Endothelial cell of umbilical vein (primary cell): ENCODE measurements around the gene ADAM10. TPM values are rescaled to one million over a fixed set of nuclear protein-coding genes. Genes with fewer than 3 reads are reported as not detected.

ENCODE experiments used
- BruUV-seq: library from RNA; stranded (reverse); fragments of 400-500 nt; replicated peaks from 2 replicates; lab custom pipeline; 2021; lab: Mats Ljungman, UMichigan
- CTCF ChIA-PET: fragments of 300-600, 350-600 bp; sonication (Branson Sonifier 250); formaldehyde crosslinking; loops from one replicate; lab custom pipeline; 2021; ENCODE audit warnings: antibody characterized with exemption, inconsistent platforms; lab: Charles Lee
- POLR2A ChIA-PET: fragments of 300-600, 350-600 bp; sonication (Branson Sonifier 250); formaldehyde crosslinking; loops from one replicate; lab custom pipeline; 2021; ENCODE audit warnings: antibody characterized with exemption, inconsistent platforms; lab: Charles Lee
- DNase-seq: peaks from one replicate; pipeline ENCODE4 v3.0.0-alpha.2; 2011; ENCODE audit warnings: low read depth, low spot score
- FAIRE-seq: peaks from 2 replicates; lab custom pipeline; 2011; peaks lifted over from hg19 to GRCh38; lab: Jason Lieb, UNC
- H2AFZ ChIP-seq: 2 replicates; pipeline ENCODE4 v1.6.0; 2012; ENCODE audit warnings: low read depth, low read length, control low read depth, inconsistent platforms
- H3K27ac ChIP-seq: 2 replicates; pipeline ENCODE4 v1.5.1; 2011; ENCODE audit warnings: low read depth, mild to moderate bottlenecking, control low read depth, low read length, moderate library complexity; ENCODE audit not compliant: insufficient read depth
- H3K27me3 ChIP-seq, 2 experiments: 2 replicates each; pipeline versions ENCODE4 v1.6.0 to v1.6.1; 2011; ENCODE audit warnings: low read length in 2 of 2, mixed read lengths in 1 of 2; ENCODE audit not compliant: control insufficient read depth in 2 of 2, insufficient read depth in 2 of 2
- H3K36me3 ChIP-seq, 2 experiments: 2 replicates in 1 of 2; 3 replicates in 1 of 2; pipeline ENCODE4 v1.5.1; 2011; ENCODE audit warnings: low read length in 2 of 2, mild to moderate bottlenecking in 1 of 2, moderate library complexity in 1 of 2; ENCODE audit not compliant: control insufficient read depth in 2 of 2, insufficient read depth in 2 of 2; ENCODE audit errors: extremely low read depth in 1 of 2
- H3K4me1 ChIP-seq: 3 replicates; pipeline ENCODE4 v1.5.1; 2011; ENCODE audit warnings: mild to moderate bottlenecking, low read length; ENCODE audit not compliant: control insufficient read depth, insufficient read depth; ENCODE audit errors: extremely low read depth
- H3K4me2 ChIP-seq: 2 replicates; pipeline ENCODE4 v1.6.1; 2011; ENCODE audit warnings: low read length, control low read depth, mixed read lengths; ENCODE audit not compliant: insufficient read depth
- H3K4me3 ChIP-seq, 3 experiments: fragments of 200-600 bp in 1 of 3; sonication (generic), shearing (Covaris generic) in 1 of 3; replicated peaks in 1 of 3; 2 replicates each; pipeline ENCODE4 v1.5.1; 2011 to 2016; ENCODE audit warnings: control low read depth in 3 of 3, low read length in 3 of 3, mild to moderate bottlenecking in 2 of 3, inconsistent platforms in 1 of 3, low read depth in 1 of 3, moderate library complexity in 1 of 3; ENCODE audit not compliant: insufficient read depth in 1 of 3
- H3K79me2 ChIP-seq: 2 replicates; pipeline ENCODE4 v1.6.0; 2012; ENCODE audit warnings: low read length, inconsistent platforms; ENCODE audit not compliant: control insufficient read depth, insufficient read depth
- H3K9ac ChIP-seq: replicated peaks from 2 replicates; pipeline ENCODE3; 2011; ENCODE audit warnings: low read length, control low read depth; ENCODE audit not compliant: insufficient read depth; ENCODE audit errors: extremely low read depth
- H3K9me1 ChIP-seq: replicated peaks from 3 replicates; pipeline ENCODE4 v1.6.0; 2011; ENCODE audit warnings: mild to moderate bottlenecking, low read length; ENCODE audit not compliant: control insufficient read depth, insufficient read depth; ENCODE audit errors: extremely low read depth
- H3K9me3 ChIP-seq: replicated peaks from 2 replicates; pipeline ENCODE4 v1.5.1; 2012; ENCODE audit warnings: low read length, inconsistent platforms; ENCODE audit not compliant: control insufficient read depth, insufficient read depth
- H4K20me1 ChIP-seq: replicated peaks from 2 replicates; pipeline ENCODE3; 2011; ENCODE audit warnings: mild to moderate bottlenecking, low read length; ENCODE audit not compliant: control insufficient read depth, insufficient read depth; ENCODE audit errors: extremely low read depth
- FOS ChIP-seq: IDR thresholded peaks from 2 replicates; pipeline ENCODE4 v1.6.1; 2011; ENCODE audit warnings: mild to moderate bottlenecking, low read length, moderate library complexity, borderline replicate concordance; ENCODE audit not compliant: insufficient read depth
- JUN ChIP-seq: IDR thresholded peaks from 2 replicates; pipeline ENCODE4 v1.6.1; 2011; ENCODE audit warnings: borderline replicate concordance, low read depth; ENCODE audit not compliant: insufficient read length, insufficient read depth
- MYC ChIP-seq: IDR thresholded peaks from one replicate; pipeline ENCODE4 v1.6.1; 2011; ENCODE audit warnings: mild to moderate bottlenecking, low read depth, low read length
- POLR2A ChIP-seq: IDR thresholded peaks from 2 replicates; pipeline ENCODE4 v1.6.1; 2012; ENCODE audit warnings: low read depth, mild to moderate bottlenecking, control low read depth, low read length
- dilution Hi-C: fragments of 300-500 bp; cut with MboI; formaldehyde crosslinking; loops from one replicate; pipeline ENCODE4 v1.15.0; 2019; ENCODE audit warnings: low sequenced_read_pairs; ENCODE audit not compliant: extremely low pct_ligation_motif_present
- intact Hi-C: fragments of 100-400 bp; cut with micrococcal nuclease; formaldehyde crosslinking; loops from one replicate; pipeline ENCODE4 v1.10.0; 2022
- polyA plus RNA-seq, 4 experiments: library from polyadenylated mRNA; depleted of rRNA in 3 of 4; stranded (reverse) in 3 of 4; unstranded in 1 of 4; fragments of >200 nt; gene quantifications; 2 replicates each; pipeline versions ENCODE4 v1.2.1 to v1.2.3, GENCODE V29; 2011 to 2012; ENCODE audit warnings: missing spikeins in 1 of 4
- total RNA-seq: library from RNA; stranded (reverse); gene quantifications from 2 replicates; pipeline ENCODE4 v1.2.3, GENCODE V29; 2021
- TF ChIP-seq, protein P1 (sequence below), 2 donors: IDR thresholded peaks; 1 replicate in 1 of 2; 2 replicates in 1 of 2; pipeline ENCODE4 v1.5.1; 2011; ENCODE audit warnings: low read length in 2 of 2, mild to moderate bottlenecking in 2 of 2, moderate library complexity in 2 of 2, control low read depth in 1 of 2, inconsistent platforms in 1 of 2, low read depth in 1 of 2; ENCODE audit not compliant: insufficient read depth in 1 of 2; ENCODE audit errors: extremely low read depth in 1 of 2
- TF ChIP-seq, protein P2 (sequence below): IDR thresholded peaks from 2 replicates; pipeline ENCODE4 v1.6.1; 2011; ENCODE audit not compliant: insufficient read depth, insufficient read length

The ADAM10 gene
- total and polyA plus RNA-seq, 2 donors (not counting 3 experiments of a cell fraction or from before 2014, with no cell fraction given) = 91.3 to 203 TPM

DNA sequence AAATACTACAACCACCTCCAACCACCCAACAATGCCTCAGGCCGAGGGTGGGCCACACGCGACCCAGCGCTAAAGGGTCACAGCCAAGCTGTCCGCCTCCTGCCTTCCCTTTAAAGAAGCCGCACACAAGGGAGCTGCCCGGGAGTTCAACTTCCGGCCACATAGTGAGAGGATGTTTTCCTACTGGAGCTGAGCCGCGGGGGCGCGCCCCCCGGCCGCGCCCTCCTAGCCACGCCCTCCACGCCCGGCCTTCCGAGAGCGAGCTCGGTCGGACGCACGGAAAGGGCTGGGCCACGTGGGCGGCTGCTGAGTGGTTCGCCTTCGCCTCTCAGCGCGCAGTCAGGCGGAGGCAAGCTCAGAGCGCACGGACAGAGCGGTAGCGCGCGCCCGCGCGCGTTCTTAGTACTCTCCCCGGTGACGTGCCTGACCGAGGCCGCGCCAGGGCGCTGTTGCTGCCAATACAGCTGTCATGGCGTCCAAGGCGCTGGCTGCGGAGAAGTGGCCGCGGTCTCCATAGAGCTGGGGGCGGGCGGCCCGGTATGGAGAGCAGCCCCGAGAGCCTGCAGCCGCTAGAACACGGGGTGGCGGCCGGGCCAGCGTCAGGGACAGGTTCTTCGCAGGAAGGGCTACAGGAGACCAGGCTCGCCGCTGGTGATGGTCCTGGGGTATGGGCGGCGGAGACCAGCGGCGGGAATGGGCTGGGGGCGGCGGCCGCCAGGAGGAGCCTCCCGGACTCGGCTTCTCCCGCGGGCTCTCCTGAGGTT, 21.5 kb upstream of the ADAM10 start, which contains the start of gene MINDY2:
MINDY2 (plus strand) TSS at position 446 of the 764 bp plus-strand sequence; CDS start at position 540, 94 bp downstream.
- H3K9me1 ChIP-seq = no peaks in the 10 kb centered on the region
- H3K27me3 ChIP-seq = no peaks in the 10 kb centered on the region
- DNase-seq (peak; percentile 99), FAIRE-seq (peak; percentile 94)
- no peaks in the 10 kb centered on the region for H3K36me3 ChIP-seq
- intact Hi-C loops (loop anchor here (1.0 to 10.0 kb wide), 7 partner anchors 22 to 734 kb away; partner anchors contain the start of genes ADAM10 and SLTM), dilution Hi-C loops (no loop called here)
- TF ChIP-seq POLR2A = peak; percentile 71
- no peak for TF ChIP-seq FOS
- peak; percentile 16 for TF ChIP-seq MYC
- TF ChIP-seq, protein P1, sequence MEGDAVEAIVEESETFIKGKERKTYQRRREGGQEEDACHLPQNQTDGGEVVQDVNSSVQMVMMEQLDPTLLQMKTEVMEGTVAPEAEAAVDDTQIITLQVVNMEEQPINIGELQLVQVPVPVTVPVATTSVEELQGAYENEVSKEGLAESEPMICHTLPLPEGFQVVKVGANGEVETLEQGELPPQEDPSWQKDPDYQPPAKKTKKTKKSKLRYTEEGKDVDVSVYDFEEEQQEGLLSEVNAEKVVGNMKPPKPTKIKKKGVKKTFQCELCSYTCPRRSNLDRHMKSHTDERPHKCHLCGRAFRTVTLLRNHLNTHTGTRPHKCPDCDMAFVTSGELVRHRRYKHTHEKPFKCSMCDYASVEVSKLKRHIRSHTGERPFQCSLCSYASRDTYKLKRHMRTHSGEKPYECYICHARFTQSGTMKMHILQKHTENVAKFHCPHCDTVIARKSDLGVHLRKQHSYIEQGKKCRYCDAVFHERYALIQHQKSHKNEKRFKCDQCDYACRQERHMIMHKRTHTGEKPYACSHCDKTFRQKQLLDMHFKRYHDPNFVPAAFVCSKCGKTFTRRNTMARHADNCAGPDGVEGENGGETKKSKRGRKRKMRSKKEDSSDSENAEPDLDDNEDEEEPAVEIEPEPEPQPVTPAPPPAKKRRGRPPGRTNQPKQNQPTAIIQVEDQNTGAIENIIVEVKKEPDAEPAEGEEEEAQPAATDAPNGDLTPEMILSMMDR (IDR thresholded peaks at IDR 0.05; ENCODE audit: extremely low read depth in 1 of 2, insufficient read depth in 1 of 2, low read depth in 1 of 2, low read length in 2 of 2) = peak; percentile 12 to 44
- no peak for TF ChIP-seq JUN
- TF ChIP-seq, protein P2, sequence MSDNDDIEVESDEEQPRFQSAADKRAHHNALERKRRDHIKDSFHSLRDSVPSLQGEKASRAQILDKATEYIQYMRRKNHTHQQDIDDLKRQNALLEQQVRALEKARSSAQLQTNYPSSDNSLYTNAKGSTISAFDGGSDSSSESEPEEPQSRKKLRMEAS = peak; percentile 98
- peak within 1 kb of the TSS; percentile 70 for H3K9ac ChIP-seq
- peak within 1 kb of the TSS; percentile 81 for H3K27ac ChIP-seq
- H3K4me2 ChIP-seq = peak within 1 kb of the TSS; percentile 88
- CTCF ChIA-PET = interaction anchor here (0.6 to 3.0 kb wide), 27 partner anchors 11 to 757 kb away, joined by 3 to 30 read pairs (median 4); partner anchors contain the start of gene ADAM10
- peaks cover 23% of the 10 kb centered on the region for H3K4me1 ChIP-seq
- BruUV-seq = no TSS peak
- POLR2A ChIA-PET = interaction anchor here (1.0 to 1.6 kb wide), 4 partner anchors 15 to 300 kb away, joined by 4 to 24 read pairs (median 6); partner anchors contain the start of gene ADAM10
- no peaks in the 10 kb centered on the region for H4K20me1 ChIP-seq
- peak within 1 kb of the TSS; percentile 80 for H2AFZ ChIP-seq
- no peaks in the 10 kb centered on the region for H3K9me3 ChIP-seq
- peak within 1 kb of the TSS; percentile 62 to 82 (median 65) for H3K4me3 ChIP-seq
- peaks cover 20% of the 10 kb centered on the region for H3K79me2 ChIP-seq
